Hepatocyte (in vitro differentiated cells): ENCODE results near the gene POLR3K. TPM values are rescaled to one million over a fixed set of nuclear protein-coding genes. Genes with fewer than 3 reads are reported as not detected.

ENCODE experiments used
- DNase-seq: peaks from one replicate; pipeline ENCODE4 v3.0.0-alpha.2; 2016; ENCODE audit warnings: low spot score
- H2AFZ ChIP-seq: fragments of 200-600 bp; sonication (generic); 2 replicates; pipeline ENCODE4 v1.6.0; 2016; ENCODE audit warnings: antibody characterized with exemption, mild to moderate bottlenecking
- H3K27ac ChIP-seq: fragments of 200-600 bp; sonication (generic); 2 replicates; pipeline ENCODE4 v1.5.1; 2016; ENCODE audit warnings: mild to moderate bottlenecking
- H3K27me3 ChIP-seq: fragments of 200-600 bp; sonication (generic); 2 replicates; pipeline ENCODE4 v1.6.1; 2016
- H3K36me3 ChIP-seq: fragments of 200-600 bp; sonication (generic); replicated peaks from 2 replicates; pipeline ENCODE4 v1.5.1; 2016; ENCODE audit warnings: low read depth; ENCODE audit not compliant: insufficient read depth
- H3K4me1 ChIP-seq: fragments of 200-600 bp; sonication (generic); 2 replicates; pipeline ENCODE4 v1.5.1; 2016; ENCODE audit warnings: mild to moderate bottlenecking, moderate library complexity; ENCODE audit not compliant: insufficient read depth
- H3K4me2 ChIP-seq: fragments of 200-600 bp; sonication (generic); 2 replicates; pipeline ENCODE4 v1.6.0; 2016
- H3K4me3 ChIP-seq: fragments of 200-600 bp; sonication (generic); 2 replicates; pipeline ENCODE4 v1.5.1; 2016; ENCODE audit warnings: mild to moderate bottlenecking
- H3K79me2 ChIP-seq: fragments of 200-600 bp; sonication (generic); 2 replicates; pipeline ENCODE4 v1.6.0; 2017; ENCODE audit warnings: mild to moderate bottlenecking
- H3K9me2 ChIP-seq: fragments of 200-600 bp; sonication (generic); replicated peaks from 2 replicates; pipeline ENCODE4 v1.6.0; 2017; ENCODE audit warnings: mild to moderate bottlenecking; ENCODE audit not compliant: insufficient read depth
- H3K9me3 ChIP-seq: fragments of 200-600 bp; sonication (generic); 2 replicates; pipeline ENCODE4 v1.5.1; 2016; ENCODE audit warnings: low read depth, mild to moderate bottlenecking
- H4K20me1 ChIP-seq: fragments of 200-600 bp; sonication (generic); 2 replicates; pipeline ENCODE4 v1.6.0; 2016; ENCODE audit warnings: mild to moderate bottlenecking; ENCODE audit not compliant: insufficient read depth, poor library complexity, severe bottlenecking
- EZH2 ChIP-seq: fragments of 200-600 bp; sonication (generic); IDR thresholded peaks from 2 replicates; pipeline ENCODE4 v1.6.1; 2016; ENCODE audit warnings: antibody characterized with exemption, mild to moderate bottlenecking, borderline replicate concordance
- EZH2phosphoT487 ChIP-seq: fragments of 200-600 bp; sonication (generic); IDR thresholded peaks from one replicate; pipeline ENCODE4 v1.6.1; 2018; ENCODE audit warnings: antibody characterized with exemption, mild to moderate bottlenecking, low read depth, moderate library complexity; ENCODE audit not compliant: unreplicated experiment, severe bottlenecking
- WGBS: methylation state at CpG from one replicate; pipeline ENCODE4 v1.1.6; 2016; ENCODE audit warnings: low lambda C conversion rate; ENCODE audit errors: missing lambda C conversion rate; 5-methylcytosine and 5-hydroxymethylcytosine counted together
- polyA plus RNA-seq: library from polyadenylated mRNA; unstranded; fragments of >200 nt; fragmentation: Nextera tagmentation; extraction: Ambion mirVana; gene quantifications from 2 replicates; pipeline ENCODE4 v1.2.1, GENCODE V29; 2016
- total RNA-seq: library from RNA; depleted of rRNA; stranded (reverse); fragments of >200 nt; gene quantifications from 2 replicates; pipeline ENCODE4 v1.2.3, GENCODE V29; 2014
- TF ChIP-seq, protein P1 (sequence below): fragments of 200-600 bp; sonication (generic); IDR thresholded peaks from 2 replicates; pipeline ENCODE4 v1.5.1; 2016; ENCODE audit warnings: antibody characterized with exemption, mild to moderate bottlenecking; ENCODE audit not compliant: poor library complexity

The POLR3K gene
- total and polyA plus RNA-seq, 2 experiments from 2014 or later = 2.7 to 12.5 TPM

DNA sequence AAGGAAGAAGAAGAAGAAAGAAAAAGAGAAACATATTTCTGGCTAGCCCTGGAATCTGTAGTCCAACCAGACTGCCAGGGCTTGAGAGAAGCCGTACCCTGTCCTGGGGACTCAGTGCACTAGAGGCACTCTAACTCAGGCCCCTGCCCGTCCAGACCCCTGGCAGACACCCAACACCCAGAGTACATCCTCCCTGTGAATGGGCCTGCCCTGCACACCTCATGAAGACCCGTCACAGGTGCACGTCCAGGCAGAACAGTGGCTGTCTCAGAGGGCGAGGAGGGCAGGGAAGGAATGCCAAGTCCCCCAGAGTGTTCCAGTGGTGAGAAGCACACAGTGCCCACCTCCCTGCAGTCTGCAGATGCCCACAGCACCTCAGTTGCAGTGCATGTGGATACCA, 47.6 kb upstream of the POLR3K start:
- 90% methylated on average over 5 of the region's 5 CpGs for WGBS
- Histone ChIP-seq H3K36me3 (no peaks in the 10 kb centered on the region), H3K4me3 (no peak overlapping the region), H3K4me1 (no peaks in the 10 kb centered on the region), H3K4me2 (no peak overlapping the region), H3K27me3 (no peaks in the 10 kb centered on the region), H2AFZ (no peak overlapping the region), H3K79me2 (no peaks in the 10 kb centered on the region), H3K27ac (no peak overlapping the region), H3K9me2 (no peaks in the 10 kb centered on the region), H4K20me1 (no peaks in the 10 kb centered on the region), H3K9me3 (no peaks in the 10 kb centered on the region)
- DNase-seq = no peak
- no peak for TF ChIP-seq EZH2
- no peak for TF ChIP-seq EZH2phosphoT487
- TF ChIP-seq, protein P1, sequence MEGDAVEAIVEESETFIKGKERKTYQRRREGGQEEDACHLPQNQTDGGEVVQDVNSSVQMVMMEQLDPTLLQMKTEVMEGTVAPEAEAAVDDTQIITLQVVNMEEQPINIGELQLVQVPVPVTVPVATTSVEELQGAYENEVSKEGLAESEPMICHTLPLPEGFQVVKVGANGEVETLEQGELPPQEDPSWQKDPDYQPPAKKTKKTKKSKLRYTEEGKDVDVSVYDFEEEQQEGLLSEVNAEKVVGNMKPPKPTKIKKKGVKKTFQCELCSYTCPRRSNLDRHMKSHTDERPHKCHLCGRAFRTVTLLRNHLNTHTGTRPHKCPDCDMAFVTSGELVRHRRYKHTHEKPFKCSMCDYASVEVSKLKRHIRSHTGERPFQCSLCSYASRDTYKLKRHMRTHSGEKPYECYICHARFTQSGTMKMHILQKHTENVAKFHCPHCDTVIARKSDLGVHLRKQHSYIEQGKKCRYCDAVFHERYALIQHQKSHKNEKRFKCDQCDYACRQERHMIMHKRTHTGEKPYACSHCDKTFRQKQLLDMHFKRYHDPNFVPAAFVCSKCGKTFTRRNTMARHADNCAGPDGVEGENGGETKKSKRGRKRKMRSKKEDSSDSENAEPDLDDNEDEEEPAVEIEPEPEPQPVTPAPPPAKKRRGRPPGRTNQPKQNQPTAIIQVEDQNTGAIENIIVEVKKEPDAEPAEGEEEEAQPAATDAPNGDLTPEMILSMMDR = no peak

DNA sequence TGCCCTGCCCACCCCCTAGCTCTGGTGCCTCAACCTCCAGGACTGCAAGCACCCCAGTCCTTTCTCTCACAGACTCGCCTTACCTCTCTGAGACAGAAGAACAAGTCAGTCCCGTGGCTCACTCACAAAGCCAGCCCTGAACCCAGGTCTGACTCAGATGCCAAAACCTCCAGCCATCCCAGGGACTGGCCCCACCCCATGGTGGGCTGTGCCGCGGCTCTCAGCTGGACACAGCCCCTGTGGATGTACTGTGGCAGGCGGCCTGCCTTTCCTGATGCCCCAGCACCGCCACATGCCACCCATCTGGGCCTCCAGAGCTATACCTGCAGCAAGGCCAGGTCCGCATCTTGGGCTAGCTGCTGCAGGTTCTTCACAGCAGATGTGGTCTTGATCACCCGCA, 44.4 kb upstream of the POLR3K start:
- Histone ChIP-seq H3K9me3 (no peaks in the 10 kb centered on the region), H3K4me3 (no peak overlapping the region), H3K4me1 (no peaks in the 10 kb centered on the region), H3K9me2 (no peaks in the 10 kb centered on the region), H3K27ac (no peak overlapping the region), H3K27me3 (no peaks in the 10 kb centered on the region), H2AFZ (no peak overlapping the region), H4K20me1 (no peaks in the 10 kb centered on the region), H3K79me2 (no peaks in the 10 kb centered on the region), H3K36me3 (no peaks in the 10 kb centered on the region), H3K4me2 (no peak overlapping the region)
- 95% methylated on average over 8 of the region's 8 CpGs for WGBS
- no peak for DNase-seq
- TF ChIP-seq EZH2 = no peak
- TF ChIP-seq EZH2phosphoT487 = no peak
- TF ChIP-seq, protein P1 = no peak

GRCh38 chr16:96935-97381, 43.5 kb upstream of the POLR3K start:
- no peak overlapping the region for H2AFZ ChIP-seq
- H3K36me3 ChIP-seq = no peaks in the 10 kb centered on the region
- H3K4me3 ChIP-seq = no peak overlapping the region
- H3K4me1 ChIP-seq = no peaks in the 10 kb centered on the region
- no peaks in the 10 kb centered on the region for H3K9me2 ChIP-seq
- no peak overlapping the region for H3K27ac ChIP-seq
- H3K9me3 ChIP-seq = no peaks in the 10 kb centered on the region
- 15% methylated on average over 9 of the region's 11 CpGs for WGBS
- no peak for TF ChIP-seq EZH2phosphoT487
- TF ChIP-seq, protein P1 = peak; percentile 98
- TF ChIP-seq EZH2 = no peak
- no peak overlapping the region for H3K4me2 ChIP-seq
- no peaks in the 10 kb centered on the region for H3K79me2 ChIP-seq
- H4K20me1 ChIP-seq = no peaks in the 10 kb centered on the region
- peak; percentile 93 for DNase-seq
- no peaks in the 10 kb centered on the region for H3K27me3 ChIP-seq

GRCh38 chr16:94918-95265, 41.5 kb upstream of the POLR3K start:
- Histone ChIP-seq H3K27me3 (no peaks in the 10 kb centered on the region), H3K9me3 (no peaks in the 10 kb centered on the region), H3K9me2 (no peaks in the 10 kb centered on the region), H3K4me1 (no peaks in the 10 kb centered on the region), H4K20me1 (no peaks in the 10 kb centered on the region), H3K36me3 (no peaks in the 10 kb centered on the region), H3K27ac (no peak overlapping the region), H3K4me3 (no peak overlapping the region), H3K79me2 (no peaks in the 10 kb centered on the region), H3K4me2 (no peak overlapping the region), H2AFZ (no peak overlapping the region)
- TF ChIP-seq EZH2 (no peak), EZH2phosphoT487 (no peak)
- TF ChIP-seq, protein P1 = no peak
- 89% methylated on average over 5 of the region's 5 CpGs for WGBS
- no peak for DNase-seq
